NCI-H526 treated with DMSO at 0.1 percent for 48 hours (cell line): ENCODE data around the gene BEX1.
"Not testable (repeated sequence)": the region's sequence is repeated elsewhere in the genome, so short reads cannot be mapped to it uniquely, and the experiment has no call there.

ENCODE experiments used
- DNase-seq: peaks from one replicate; lab custom pipeline; 2025; lab: John Stamatoyannopoulos, UW

The BEX1 gene

GRCh38 chrX:103063918-103064434 lies at the start of gene BEX1:
Gene BEX1, minus strand, starts transcription at chrX:103064171. Its CDS starts 897 bp downstream, at chrX:103063274.
- peak; percentile 77 for DNase-seq

GRCh38 chrX:103109497-103109896 lies 45.5 kb upstream of the BEX1 start:
- DNase-seq, result not testable (repeated sequence)

DNA sequence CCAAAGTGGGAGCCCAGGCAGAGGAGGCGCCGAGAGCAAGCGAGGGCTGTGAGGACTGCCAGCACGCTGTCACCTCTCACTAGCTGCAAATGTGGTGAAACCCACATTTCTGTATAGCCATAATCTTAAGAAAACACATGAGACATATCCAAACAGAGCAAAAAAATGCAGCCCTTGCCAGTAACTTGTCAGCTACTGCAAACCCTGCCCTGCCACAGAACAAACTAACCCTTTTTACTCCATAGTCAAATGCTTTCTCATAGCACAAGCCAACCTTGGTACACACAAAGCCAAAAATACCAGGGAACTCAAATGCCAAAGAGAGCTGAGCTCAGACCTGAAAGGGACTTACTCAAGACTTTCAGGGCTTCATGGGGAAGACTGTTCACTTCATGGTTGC lies 43.9 kb upstream of the BEX1 start:
- DNase-seq, result no peak

- DNase-seq, result not testable (repeated sequence)
Measured at GRCh38 chrX:103107227-103107737, 43.3 kb upstream of the BEX1 start.

- not testable (repeated sequence) for DNase-seq
Measured at GRCh38 chrX:103104370-103104769, 40.4 kb upstream of the BEX1 start.

DNA sequence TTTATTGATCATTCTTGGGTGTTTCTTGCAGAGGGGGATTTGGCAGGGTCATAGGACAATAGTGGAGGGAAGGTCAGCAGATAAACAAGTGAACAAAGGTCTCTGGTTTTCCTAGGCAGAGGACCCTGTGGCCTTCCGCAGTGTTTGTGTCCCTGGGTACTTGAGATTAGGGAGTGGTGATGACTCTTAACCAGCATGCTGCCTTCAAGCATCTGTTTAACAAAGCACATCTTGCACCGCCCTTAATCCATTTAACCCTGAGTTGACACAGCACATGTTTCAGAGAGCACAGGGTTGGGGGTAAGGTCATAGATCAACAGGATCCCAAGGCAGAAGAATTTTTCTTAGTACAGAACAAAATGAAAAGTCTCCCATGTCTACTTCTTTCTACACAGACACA lies 39.9 kb upstream of the BEX1 start:
- DNase-seq, result not testable (repeated sequence)

DNA sequence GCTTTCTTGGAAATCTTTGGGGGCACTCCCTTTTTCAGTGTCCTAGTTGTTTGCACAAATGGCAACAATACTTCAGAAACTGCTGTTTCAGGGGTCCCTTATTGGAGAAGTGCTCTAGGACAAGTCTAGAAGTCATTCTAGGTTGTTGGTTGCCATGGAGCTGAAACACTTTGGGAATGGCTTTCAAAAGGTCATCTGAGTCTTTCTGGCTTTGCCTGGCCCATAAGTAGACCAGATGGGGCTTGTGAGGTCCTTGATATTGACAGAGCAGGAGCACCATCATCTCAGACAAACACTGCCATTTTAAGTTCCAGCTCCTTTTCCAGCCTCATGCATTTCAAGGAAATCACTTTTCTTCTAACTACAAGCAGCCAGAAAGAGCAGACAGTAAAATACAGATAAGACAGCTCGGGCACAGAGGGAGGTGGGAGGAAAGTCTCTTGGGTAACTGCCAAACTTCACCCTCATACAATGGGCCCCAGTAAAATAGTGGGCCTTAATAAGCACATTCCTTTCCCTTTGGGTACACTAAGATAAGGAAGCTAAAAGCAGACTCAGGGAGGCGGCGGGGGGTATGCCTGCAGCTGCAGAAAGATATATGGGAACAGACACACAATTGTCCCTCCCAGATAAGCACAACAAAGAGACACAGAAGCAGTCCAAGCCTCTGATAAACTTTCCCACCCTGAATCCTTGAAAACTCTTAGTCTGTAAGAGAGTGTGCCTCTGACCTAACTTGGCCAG lies 37.5 kb upstream of the BEX1 start:
- no peak for DNase-seq

DNA sequence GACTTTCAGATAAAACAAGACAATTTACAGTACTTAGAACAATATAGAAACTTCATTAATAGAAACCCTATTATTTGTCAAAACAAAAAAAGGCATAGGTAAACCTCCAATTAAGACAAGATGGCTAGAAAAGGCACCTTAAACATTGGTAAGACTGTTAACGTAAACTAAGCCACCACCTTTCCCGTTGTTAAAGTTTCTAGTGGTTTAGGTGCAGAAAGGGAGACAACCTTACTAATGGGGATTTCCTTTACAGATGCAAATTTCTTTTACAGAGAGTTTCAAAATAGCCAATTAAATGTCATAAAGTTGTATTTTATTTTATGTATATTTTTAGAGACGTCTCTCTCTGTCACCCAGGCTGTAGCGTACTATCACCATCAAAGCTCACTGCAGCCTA lies 36.5 kb upstream of the BEX1 start:
- DNase-seq, result no peak

- no peak for DNase-seq
Measured at GRCh38 chrX:103099691-103100090, 35.7 kb upstream of the BEX1 start.

GRCh38 chrX:103098488-103098887 lies 34.5 kb upstream of the BEX1 start:
- DNase-seq, result no peak

GRCh38 chrX:103092942-103093341 lies 29.0 kb upstream of the BEX1 start, which contains the start of gene NXF3:
Gene NXF3, minus strand, starts transcription at chrX:103093143. Its CDS starts 120 bp downstream, at chrX:103093023.
- DNase-seq, result no peak

DNA sequence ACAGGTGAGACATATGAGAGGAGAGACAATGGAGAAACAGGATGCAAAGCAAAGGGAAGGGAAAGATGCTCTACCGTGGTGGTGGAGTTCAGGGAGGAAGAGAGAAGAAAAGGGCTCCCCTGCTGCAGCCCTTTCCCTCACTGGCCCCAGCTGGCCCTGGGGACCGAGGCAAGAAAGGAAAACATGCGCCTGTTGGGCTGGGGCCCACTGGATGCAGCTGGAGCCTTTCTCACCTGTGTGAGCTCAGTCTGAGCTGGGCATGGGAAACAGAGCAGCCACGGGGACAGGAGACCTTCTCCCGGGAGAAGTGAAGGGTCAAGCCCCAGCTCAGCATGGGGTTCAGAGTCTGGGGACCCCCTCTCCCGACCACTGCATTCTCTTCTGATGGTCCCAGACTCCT lies 17.1 kb upstream of the BEX1 start:
- no peak for DNase-seq

- no peak for DNase-seq
Measured at GRCh38 chrX:103073467-103073866, 9.5 kb upstream of the BEX1 start.

GRCh38 chrX:103066606-103067005 lies 2.6 kb upstream of the BEX1 start:
- no peak for DNase-seq

- peak; percentile 26 for DNase-seq
Measured at GRCh38 chrX:103063191-103063845, 653 bp downstream of the BEX1 start.

GRCh38 chrX:103061486-103061885 lies 2.5 kb downstream of the BEX1 start:
- no peak for DNase-seq

GRCh38 chrX:103056902-103057301 lies 7.1 kb downstream of the BEX1 start:
- no peak for DNase-seq

- DNase-seq, result no peak
Measured at GRCh38 chrX:103052625-103053024, 11.3 kb downstream of the BEX1 start.

DNA sequence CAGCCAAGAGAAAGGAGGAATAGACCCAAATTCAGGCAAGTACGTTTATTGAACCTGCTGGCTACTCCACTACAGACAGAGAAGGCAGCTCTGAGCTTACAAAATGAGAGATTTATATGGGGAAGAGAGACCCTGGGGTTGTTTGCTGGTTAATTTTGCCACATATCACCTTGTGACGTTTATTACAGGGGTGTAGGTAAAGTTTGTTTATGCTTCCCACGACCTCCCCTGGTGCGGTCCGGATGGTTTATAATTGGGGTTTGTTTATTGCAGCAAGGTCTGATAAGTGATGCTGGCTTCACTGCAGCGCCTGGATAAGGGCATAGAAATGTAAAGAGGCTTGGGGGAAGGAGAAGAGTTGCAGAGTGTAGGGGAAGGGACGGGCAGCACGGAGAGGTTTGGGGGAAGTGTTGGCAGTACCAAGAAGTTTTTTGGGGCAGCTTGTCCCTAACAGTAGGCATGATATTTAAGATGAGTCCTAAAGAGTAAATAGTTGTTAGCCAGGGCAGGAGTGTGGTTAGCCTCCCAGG lies 12.6 kb downstream of the BEX1 start:
- no peak for DNase-seq

DNA sequence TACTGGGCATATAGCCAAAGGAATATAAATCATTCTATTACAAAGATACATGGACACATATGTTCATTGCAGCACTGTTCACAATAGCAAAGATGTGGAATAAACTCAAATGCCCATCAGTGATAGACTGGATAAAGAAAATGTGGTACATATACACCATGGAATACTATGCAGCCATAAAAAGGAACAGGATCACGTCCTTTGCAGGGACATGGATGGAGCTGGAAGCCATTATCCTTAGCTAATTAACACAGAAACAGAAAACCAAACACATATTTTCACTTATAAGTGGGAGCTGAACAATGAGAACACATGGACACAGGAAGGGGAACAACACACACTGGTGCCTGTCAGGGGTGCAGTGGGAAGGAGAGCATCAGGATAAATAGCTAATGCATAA lies 30.6 kb downstream of the BEX1 start:
- not testable (repeated sequence) for DNase-seq

DNA sequence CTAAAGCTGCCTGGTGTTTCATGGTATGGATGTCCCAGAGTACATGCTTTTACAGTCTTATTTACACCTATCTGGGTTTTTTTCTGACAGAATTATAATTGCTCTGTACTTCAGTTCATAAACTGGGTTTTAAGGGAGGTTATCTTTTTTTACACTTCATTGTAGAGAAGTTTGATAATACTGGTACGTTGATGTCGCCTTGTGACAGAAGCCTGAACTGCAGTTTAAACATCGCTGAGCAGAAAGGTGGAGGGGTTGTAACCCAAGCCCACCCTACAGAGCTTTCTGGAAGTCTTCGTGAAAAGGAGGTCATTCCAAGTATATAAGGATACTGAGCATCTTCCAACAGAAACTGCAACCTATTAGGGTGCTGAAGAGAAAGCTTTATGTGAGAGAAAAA lies 46.4 kb downstream of the BEX1 start:
- no peak for DNase-seq

DNA sequence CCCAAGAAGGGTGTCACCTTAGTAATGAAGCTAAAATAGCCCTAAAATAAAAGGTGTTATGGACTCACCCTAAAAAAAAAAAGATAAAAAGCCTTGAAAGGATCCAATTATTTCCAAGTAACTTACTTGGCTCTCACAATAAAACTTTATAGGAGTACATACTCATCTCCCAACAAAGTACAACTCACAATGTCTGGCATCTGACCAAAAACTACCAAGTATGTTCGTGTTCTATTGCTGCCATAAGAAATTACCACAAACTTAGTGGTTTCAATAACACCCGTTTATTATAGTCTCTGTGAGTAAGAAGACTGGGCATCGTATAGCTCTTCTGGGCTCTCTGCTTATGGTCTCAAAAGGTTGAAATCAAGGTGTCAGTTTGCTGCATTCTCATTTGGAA lies 51.0 kb downstream of the BEX1 start:
- no peak for DNase-seq
